ENCODE measurements around the gene CFAP65. TPM values are rescaled to one million over a fixed set of nuclear protein-coding genes. Genes with fewer than 3 reads are reported as not detected.

CFAP65 gene, protein sequence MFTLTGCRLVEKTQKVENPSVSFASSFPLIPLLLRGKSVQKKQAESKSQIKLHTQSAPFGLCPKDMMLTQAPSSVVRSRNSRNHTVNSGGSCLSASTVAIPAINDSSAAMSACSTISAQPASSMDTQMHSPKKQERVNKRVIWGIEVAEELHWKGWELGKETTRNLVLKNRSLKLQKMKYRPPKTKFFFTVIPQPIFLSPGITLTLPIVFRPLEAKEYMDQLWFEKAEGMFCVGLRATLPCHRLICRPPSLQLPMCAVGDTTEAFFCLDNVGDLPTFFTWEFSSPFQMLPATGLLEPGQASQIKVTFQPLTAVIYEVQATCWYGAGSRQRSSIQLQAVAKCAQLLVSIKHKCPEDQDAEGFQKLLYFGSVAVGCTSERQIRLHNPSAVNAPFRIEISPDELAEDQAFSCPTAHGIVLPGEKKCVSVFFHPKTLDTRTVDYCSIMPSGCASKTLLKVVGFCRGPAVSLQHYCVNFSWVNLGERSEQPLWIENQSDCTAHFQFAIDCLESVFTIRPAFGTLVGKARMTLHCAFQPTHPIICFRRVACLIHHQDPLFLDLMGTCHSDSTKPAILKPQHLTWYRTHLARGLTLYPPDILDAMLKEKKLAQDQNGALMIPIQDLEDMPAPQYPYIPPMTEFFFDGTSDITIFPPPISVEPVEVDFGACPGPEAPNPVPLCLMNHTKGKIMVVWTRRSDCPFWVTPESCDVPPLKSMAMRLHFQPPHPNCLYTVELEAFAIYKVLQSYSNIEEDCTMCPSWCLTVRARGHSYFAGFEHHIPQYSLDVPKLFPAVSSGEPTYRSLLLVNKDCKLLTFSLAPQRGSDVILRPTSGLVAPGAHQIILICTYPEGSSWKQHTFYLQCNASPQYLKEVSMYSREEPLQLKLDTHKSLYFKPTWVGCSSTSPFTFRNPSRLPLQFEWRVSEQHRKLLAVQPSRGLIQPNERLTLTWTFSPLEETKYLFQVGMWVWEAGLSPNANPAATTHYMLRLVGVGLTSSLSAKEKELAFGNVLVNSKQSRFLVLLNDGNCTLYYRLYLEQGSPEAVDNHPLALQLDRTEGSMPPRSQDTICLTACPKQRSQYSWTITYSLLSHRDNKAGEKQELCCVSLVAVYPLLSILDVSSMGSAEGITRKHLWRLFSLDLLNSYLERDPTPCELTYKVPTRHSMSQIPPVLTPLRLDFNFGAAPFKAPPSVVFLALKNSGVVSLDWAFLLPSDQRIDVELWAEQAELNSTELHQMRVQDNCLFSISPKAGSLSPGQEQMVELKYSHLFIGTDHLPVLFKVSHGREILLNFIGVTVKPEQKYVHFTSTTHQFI (N-terminal part only)
- polyA plus RNA-seq (ENCODE audit: insufficient read length in 4 of 4): under 1 TPM; 0.20 to 0.43 (median 0.27) TPM

DNA sequence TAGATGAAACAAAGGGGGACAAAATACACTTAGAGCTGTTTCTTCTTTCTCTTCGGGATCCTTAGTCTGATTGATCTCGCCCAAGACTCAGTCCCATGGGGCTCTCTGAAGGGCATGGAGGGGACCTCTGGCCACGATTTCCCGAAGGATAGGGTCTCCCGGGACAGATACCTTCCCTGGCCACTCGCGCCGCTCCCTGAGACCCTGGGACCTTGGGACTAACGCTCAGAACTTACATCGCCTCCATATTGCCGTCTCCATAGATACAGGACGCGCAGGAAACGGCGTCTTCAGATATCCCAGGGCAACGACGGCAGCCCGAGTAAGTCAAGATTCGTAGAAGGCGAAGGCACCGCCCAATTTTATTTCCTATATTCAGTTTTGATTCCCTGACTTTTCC lies at the start of gene CFAP65:
Gene CFAP65, minus strand, starts transcription at position 265 of the 400 bp plus-strand sequence. CDS start 2,468 bp downstream, outside the sequence.
- no peak for DNase-seq (ENCODE audit: low read depth in 4 of 4, low spot score in 3 of 4)

- no peak for DNase-seq (ENCODE audit: low read depth in 4 of 4, low spot score in 3 of 4)
Observed at GRCh38 chr2:219090436-219091299, 49.4 kb upstream of the CFAP65 start.

GRCh38 chr2:219089330-219089729 lies 48.0 kb upstream of the CFAP65 start:
- DNase-seq (ENCODE audit: low read depth in 4 of 4, low spot score in 3 of 4): no peak

DNA sequence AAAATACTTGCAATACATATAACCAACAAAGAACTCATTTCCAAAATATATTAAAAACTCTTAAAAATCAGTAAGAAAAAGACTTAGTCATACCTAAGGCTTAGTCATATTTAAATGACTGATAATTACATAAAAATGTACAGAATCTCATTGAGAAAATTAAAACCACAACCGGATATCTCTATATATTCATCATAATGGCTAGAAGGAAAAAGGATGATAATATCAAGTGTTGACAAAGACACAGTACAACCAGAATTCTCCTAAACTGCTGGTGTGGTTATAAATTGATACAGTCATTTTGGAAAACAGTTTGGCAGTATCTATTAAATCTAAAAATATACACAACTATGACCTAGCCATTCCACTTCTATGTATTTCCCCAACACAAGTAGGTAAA lies 46.5 kb upstream of the CFAP65 start:
- DNase-seq (ENCODE audit: low read depth in 4 of 4, low spot score in 3 of 4): no peak

- DNase-seq (ENCODE audit: low read depth in 4 of 4, low spot score in 3 of 4): no peak
Observed at GRCh38 chr2:219087361-219087760, 46.0 kb upstream of the CFAP65 start.

DNA sequence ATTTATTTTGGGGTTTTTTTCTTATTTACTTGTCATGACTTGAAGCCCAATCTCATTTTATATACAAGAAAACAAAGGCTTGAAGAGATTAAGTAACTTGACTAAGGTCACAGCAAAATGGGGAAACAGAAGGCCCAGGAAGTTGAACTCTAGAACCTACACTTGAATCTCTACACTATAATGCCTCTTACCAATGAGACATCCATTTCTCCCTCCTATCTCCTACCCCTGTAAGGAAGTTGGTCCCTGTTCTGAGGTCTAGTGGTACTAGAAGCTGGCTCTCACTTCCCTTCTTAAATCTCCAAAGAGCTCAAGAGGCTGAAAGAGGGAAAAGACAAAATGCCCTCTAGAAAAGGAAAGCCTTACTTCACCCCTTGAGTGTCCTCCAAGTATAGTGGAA lies 44.9 kb upstream of the CFAP65 start:
- no peak for DNase-seq (ENCODE audit: low read depth in 4 of 4, low spot score in 3 of 4)

DNA sequence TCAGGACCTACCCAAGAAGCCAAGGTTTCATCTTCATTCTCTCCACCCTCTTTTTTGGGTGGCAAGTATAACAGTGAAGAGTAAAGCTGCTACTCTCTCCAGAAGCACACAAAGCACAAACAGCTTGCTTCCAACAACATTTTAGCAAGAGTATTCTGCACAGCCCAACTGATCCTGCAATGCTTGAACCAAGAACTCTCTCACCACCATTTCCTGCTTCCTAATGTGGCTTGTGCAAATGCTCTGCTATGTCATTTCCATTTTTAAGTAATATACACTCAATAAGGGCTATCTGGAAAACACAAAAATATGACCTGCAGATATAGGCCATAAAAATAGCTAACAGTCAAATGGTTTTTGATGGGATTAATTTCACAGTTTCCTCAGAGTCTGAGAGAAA lies 43.5 kb upstream of the CFAP65 start:
- DNase-seq (ENCODE audit: low read depth in 4 of 4, low spot score in 3 of 4): no peak

DNA sequence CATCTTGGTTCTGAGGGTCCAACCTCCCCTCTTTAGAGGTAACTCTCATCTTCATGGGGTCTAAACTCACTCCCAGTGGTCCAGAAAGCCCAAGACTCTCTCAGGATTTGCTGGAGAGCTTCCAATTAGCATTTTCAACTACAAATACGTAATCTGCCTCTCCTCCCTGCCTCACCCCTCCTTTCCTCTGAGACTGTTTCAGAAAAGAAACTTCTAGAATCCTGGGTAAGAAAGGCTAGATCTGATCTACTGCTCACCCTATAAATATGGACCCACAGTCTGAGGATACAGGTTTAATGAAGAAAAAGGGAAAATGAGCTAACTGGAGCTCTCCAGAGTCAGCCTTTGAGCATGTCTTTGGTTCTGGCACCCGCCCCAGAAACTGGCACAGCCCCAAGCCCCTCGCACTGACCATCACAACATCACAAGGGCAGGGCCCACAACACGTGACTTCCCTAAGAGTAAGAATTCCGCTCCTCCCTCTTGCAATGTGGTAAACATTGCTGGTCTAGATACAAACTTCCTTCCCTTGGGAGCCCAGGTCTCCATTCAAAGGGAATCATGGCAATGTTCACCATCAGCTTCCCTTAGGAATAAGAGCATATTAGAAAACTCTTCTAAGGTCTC lies 41.1 kb upstream of the CFAP65 start:
- no peak for DNase-seq (ENCODE audit: low read depth in 4 of 4, low spot score in 3 of 4)

DNA sequence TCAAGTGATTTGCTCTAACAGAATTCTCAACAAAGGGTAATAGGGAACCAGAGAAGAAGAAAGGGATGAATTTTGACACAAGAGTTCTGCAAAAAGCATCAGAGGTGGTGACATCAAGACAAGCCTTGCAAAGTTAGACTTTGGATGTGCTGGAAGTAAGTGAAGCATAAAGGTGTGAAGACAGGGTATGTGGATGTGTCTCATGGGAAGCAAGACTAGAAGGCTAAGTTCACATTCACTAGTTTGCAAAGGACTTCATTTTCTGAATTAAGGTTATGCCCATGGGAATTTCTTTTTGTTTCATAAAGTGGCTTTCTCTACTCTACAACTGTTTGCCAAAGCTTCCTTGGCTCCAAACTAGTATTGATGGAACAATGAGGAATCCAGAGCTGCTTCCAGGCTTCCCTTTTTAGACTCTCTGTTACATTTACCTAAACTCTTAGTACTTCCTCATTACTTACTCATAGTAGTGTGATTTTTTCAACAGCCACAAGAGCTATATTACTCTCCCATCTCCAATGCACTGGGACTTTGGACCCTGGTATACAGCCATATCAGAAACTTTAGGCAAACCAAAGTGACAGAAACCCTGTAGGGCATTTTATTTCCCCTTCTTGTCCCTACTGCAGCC lies 40.5 kb upstream of the CFAP65 start:
- DNase-seq (ENCODE audit: low read depth in 4 of 4, low spot score in 3 of 4): no peak

DNA sequence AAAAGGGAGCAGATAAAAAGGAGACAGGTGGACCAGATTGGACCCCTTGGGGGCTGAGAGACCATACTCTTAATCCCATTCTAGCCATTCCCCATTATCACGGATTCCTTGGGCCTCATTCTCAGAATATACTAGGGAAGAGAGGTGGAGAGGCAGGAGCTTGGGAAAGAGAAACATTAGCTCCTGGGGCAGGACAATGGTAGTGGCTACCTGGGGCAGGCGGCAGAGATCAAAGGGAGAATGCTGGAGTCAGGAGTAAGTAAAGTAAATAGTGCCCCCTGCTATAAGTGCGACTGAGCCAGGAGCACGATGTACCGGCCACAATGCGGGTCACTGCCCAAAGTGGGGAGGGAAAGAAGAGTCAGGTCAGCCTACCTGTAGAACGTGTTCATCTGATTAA lies 39.8 kb upstream of the CFAP65 start:
- no peak for DNase-seq (ENCODE audit: low read depth in 4 of 4, low spot score in 3 of 4)

DNA sequence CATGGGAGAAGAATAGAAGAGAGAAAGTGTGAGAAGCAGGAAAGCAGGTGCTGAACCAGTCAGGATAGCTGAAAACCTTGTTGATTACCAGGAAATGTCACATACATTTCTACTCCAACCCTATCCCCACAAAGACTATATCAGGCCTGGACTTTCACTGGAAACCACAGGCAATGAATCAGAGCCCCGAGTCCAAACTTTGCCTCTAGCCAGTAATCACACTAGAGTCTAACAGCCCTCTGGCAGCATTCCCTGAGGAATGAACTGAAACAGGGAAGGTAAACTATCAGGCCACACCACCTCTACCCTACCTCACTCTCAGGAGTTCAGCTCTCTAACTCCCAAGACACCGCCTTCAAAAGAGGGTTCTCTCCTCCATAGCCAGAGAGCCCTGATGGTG lies 38.1 kb upstream of the CFAP65 start:
- DNase-seq (ENCODE audit: low read depth in 4 of 4, low spot score in 3 of 4): no peak

- DNase-seq (ENCODE audit: low read depth in 4 of 4, low spot score in 3 of 4): no peak
Observed at GRCh38 chr2:219078951-219079350, 37.6 kb upstream of the CFAP65 start.

- DNase-seq (ENCODE audit: low read depth in 4 of 4, low spot score in 3 of 4): no peak
Observed at GRCh38 chr2:219078126-219078525, 36.8 kb upstream of the CFAP65 start.

GRCh38 chr2:219076253-219076652 lies 34.9 kb upstream of the CFAP65 start:
- no peak for DNase-seq (ENCODE audit: low read depth in 4 of 4, low spot score in 3 of 4)

GRCh38 chr2:219073413-219074129 lies 32.3 kb upstream of the CFAP65 start:
- DNase-seq (ENCODE audit: low read depth in 4 of 4, low spot score in 3 of 4): peak in 3 of 4 donors; percentile 35 to 52 (median 50)

DNA sequence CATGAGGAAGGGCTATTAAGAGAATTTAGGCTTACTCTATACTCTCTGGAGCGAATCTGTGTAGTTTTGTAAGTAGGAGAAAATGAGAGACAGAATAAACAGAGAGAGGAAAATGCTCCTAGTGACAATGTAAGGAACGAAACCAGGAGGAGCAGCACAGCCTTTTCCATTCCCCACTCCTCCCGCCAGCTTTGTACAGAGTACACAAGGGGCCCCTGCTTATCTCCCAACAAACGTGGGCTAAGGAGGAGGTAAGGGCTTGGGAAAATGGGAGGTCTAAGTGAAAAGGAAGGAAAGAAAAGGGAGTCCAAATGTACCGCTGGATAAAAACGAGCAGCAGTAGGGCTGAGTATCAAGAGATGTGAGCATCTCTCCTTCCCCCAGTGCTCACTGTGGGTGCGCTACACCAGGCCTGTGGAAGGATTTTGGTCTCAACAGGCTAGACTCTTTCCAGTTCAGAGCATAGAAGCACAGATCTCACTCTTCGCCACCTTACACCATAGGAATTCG lies 31.5 kb upstream of the CFAP65 start:
- DNase-seq (ENCODE audit: low read depth in 4 of 4, low spot score in 3 of 4): no peak

DNA sequence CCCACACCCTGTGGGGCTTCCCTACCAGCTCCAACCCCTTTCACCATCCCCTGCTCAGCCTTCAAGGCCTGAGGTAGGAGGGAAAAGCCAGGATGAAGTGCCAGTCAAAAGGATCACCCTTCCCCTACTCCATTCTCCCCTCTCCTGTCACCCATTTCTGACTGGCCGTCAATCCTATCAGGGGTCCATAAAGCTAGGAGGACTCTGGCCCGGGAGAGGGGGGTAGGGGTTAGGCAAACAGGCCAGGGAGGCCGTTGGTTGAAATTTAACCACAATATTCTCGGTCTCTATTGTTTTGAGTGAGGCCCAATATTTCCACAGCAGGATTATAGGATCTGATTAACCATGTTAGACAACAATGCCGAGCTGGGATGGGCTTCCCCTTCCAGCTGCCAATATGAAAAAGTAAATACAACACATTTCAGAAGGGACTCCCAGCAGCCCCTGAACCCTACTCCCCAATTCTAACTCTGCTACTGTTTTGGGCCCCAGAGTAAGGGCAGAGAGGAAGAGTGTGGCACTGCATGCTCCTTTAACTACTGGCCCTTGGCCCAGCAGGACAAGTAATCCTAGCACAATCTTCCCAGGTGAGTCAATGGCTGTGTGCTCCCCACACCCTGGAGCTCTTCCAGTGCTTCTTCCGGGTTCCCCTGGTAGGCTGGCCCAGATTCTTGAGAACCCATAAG lies 30.0 kb upstream of the CFAP65 start:
- DNase-seq (ENCODE audit: low read depth in 4 of 4, low spot score in 3 of 4): no peak
